ENCODE data around the gene C16orf96.

C16orf96 gene

DNA sequence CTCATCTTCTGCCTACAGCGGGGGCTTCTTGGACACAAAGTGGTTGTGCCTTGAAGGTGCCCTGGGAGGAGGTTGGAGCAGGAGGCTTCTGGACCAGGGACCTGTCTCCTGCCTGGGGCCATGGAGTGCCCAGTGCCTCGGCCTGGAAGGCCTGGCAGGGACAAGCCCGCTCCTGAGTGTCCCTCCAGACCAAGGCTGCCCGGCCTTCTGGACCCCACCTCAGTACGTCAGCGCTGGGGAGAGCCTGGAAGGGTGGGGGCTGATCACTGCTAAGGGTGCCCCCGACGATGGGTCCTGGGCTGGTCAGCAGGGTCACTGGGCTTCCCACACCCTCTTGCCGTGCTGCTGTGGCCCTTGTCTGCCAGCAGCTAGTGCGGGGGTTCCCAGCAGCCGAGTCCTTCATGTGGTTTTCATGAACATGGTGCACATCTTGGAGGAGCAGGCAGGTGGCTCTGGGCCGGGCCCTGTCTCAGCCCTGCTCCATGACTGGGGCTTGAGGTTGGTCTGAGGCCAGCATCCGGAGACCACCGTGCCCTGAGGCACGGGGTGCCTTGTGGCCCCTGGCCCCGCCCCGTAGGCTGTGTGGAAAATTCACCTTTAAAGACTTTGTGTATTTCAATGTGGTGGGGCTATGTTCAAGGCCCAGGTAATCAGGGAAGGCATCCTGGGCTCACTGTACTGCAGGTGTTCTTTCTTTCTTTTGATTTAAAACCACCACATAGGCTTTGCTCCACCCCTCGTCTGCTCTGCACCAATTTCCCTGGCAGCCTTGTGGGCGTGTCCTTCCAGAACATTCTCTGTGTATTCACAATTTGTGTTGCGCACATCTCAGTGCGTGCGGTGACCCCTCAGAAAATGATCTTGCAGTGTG lies 90.9 kb downstream of the C16orf96 start:
- DNase-seq (ENCODE audit: low read depth), result no peak

DNA sequence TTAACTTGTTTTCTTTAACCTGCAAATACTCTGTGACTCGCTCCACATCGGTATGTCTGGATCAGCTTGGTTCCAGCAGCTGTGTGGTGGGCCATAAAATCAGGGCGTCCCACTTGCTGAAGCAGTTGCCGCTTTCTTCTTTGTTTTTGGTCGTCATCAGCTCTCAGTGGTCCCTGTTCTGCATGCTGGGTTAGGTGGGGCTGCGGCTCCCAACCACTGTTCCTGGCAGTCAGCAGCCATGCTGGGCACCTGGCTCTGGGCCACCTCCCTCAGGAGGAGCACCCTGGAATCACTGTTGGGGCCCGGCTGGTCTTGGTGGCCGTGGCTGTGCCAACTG lies 91.5 kb downstream of the C16orf96 start:
- no peak for DNase-seq (ENCODE audit: low read depth)

DNA sequence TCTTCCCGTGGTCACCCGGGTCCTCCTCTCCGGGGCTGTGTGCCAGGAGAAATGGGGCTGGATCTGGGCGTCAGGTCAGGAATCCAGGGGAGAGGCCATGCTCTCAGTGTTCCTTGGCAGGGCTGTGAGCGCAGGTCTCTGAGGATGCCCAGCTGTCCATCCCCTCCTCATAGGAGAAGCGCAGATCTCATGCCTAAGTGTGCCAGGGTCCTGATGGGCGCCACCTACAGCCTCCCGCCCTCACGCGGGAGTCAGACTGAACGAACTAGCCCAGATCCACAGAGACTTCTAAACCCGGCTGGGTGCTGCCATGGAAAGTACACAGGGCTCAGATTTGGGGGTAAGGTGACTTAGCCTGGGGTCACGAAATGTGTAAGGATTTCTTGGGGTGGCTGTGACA lies 92.8 kb downstream of the C16orf96 start:
- DNase-seq (ENCODE audit: low read depth), result no peak

DNA sequence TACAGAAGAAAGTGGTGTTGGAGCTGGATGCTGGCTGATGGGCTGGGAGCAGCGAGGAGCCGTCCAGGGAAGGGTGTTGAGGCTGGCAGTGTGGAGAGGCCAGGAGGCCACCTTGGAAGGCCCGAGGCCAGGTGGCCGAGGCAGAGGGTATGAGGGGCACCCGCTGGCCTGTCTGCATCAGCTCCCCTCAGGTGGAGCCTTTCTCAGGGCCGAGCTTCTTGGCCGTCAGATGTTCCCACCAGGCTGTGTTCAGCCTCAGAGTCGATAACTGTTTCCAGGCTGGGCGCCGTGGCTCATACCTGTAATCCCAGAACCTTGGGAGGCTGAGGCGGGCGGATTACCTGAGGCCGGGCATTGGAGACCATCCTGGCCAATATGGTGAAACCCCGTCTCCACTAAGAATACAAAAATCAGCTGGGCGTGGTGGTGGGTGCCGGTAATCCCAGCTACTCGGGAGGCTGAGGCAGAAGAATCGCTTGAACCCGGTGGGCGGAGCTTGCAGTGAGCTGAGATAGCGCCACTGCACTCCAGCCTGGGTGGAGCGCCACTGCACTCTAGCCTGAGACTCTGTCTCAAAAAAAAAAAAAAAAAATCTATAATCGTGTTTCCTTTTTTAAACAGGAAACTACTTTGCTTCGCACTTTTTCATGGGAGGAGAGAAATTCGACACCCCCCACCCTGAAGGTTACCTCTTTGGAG lies 93.8 kb downstream of the C16orf96 start:
- no peak for DNase-seq (ENCODE audit: low read depth)
